ENCODE measurements around the gene SV2B. TPM values are rescaled to one million over a fixed set of nuclear protein-coding genes. Genes with fewer than 3 reads are reported as not detected.

Gene SV2B
- total RNA-seq, 1 experiment from 2014 or later = 1.4 TPM

GRCh38 chr15:91126080-91126479 is 26.0 kb downstream of the SV2B start (continued):
- TF ChIP-seq AFF4 (CRISPR knock-in tag; IDR thresholded peaks at IDR 0.05; ENCODE audit: borderline replicate concordance) (no peak), ETV6 (CRISPR knock-in tag; IDR thresholded peaks at IDR 0.05) (no peak)

- Mint-ChIP-seq H3K27me3 (ENCODE audit: low read depth) (no peaks in the 10 kb centered on the region), H3K9me3 (no peaks in the 10 kb centered on the region), H3K4me1 (peaks cover 11% of the 10 kb centered on the region), H3K27ac (no peak overlapping the region), H3K36me3 (no peaks in the 10 kb centered on the region), H3K4me3 (no peak overlapping the region)
- peak; percentile 60 for ATAC-seq
- ChIA-PET CTCF (interaction anchor here (0.9 to 2.3 kb wide), 6 partner anchors 72 to 196 kb away, joined by 3 to 10 read pairs (median 4); partner anchors contain the start of gene UNC45A), POLR2A (no interaction called here)
- TF ChIP-seq ZNF263 (CRISPR knock-in tag; IDR thresholded peaks at IDR 0.05; ENCODE audit: low read depth) = no peak
- no peak for DNase-seq (ENCODE audit: low spot score)
Observed at GRCh38 chr15:91127236-91127955, 27.3 kb downstream of the SV2B start.

- no peaks in the 10 kb centered on the region for H3K27me3 Mint-ChIP-seq (ENCODE audit: low read depth)
- no peak overlapping the region for H3K4me3 Mint-ChIP-seq
- CTCF ChIA-PET = interaction anchor here (1.0 to 2.3 kb wide), 5 partner anchors 72 to 196 kb away, joined by 4 to 10 read pairs (median 4); no protein-coding TSS in a partner anchor
- peaks cover 14% of the 10 kb centered on the region for H3K4me1 Mint-ChIP-seq
- DNase-seq (ENCODE audit: low spot score) (no peak), ATAC-seq (no peak)
- H3K27ac Mint-ChIP-seq = no peak overlapping the region
- POLR2A ChIA-PET = no interaction called here
- H3K9me3 Mint-ChIP-seq = no peaks in the 10 kb centered on the region
- H3K36me3 Mint-ChIP-seq = no peaks in the 10 kb centered on the region
- no peak for TF ChIP-seq ZNF281 (CRISPR knock-in tag; IDR thresholded peaks at IDR 0.05)
- no peak for TF ChIP-seq E2F4 (CRISPR knock-in tag; IDR thresholded peaks at IDR 0.05; ENCODE audit: borderline replicate concordance, low read depth)
- no peak for TF ChIP-seq ESRRA (CRISPR knock-in tag; IDR thresholded peaks at IDR 0.05; ENCODE audit: borderline replicate concordance)
- no peak for TF ChIP-seq MLX (CRISPR knock-in tag; IDR thresholded peaks at IDR 0.05)
- no peak for TF ChIP-seq IRF2 (CRISPR knock-in tag; IDR thresholded peaks at IDR 0.05; ENCODE audit: borderline replicate concordance, low read depth)
- TF ChIP-seq ARID4B (CRISPR knock-in tag; IDR thresholded peaks at IDR 0.05; ENCODE audit: borderline replicate concordance) = no peak
- no peak for TF ChIP-seq E2F1 (CRISPR knock-in tag; IDR thresholded peaks at IDR 0.05)
- no peak for TF ChIP-seq ZNF263 (CRISPR knock-in tag; IDR thresholded peaks at IDR 0.05; ENCODE audit: low read depth)
- no peak for TF ChIP-seq ZNF232 (CRISPR knock-in tag; IDR thresholded peaks at IDR 0.05)
- no peak for TF ChIP-seq NFE2L1 (CRISPR knock-in tag; IDR thresholded peaks at IDR 0.05)
- no peak for TF ChIP-seq AFF4 (CRISPR knock-in tag; IDR thresholded peaks at IDR 0.05; ENCODE audit: borderline replicate concordance)
Observed at GRCh38 chr15:91128016-91128415, 28.0 kb downstream of the SV2B start.

Data from WTC11 (cell line).